Stimulated activated CD4-positive, alpha-beta T cell treated with anti-CD3 and anti-CD28 coated beads, Interleukin-1b, Interleukin-23, amount 100 ng/mL, for 1 hour (primary cell): ENCODE results near the gene HES7.
"Not testable (repeated sequence)": the region's sequence is repeated elsewhere in the genome, so short reads cannot be mapped to it uniquely, and the experiment has no call there.

Experiments
- DNase-seq, 2 donors: peaks; one replicate each; pipeline ENCODE4 v3.0.0-alpha.2; 2020; ENCODE audit warnings: low read depth in 2 of 2

The HES7 gene

GRCh38 chr17:8100763-8101162 is 23.1 kb downstream of the HES7 start:
- DNase-seq: no peak

DNA sequence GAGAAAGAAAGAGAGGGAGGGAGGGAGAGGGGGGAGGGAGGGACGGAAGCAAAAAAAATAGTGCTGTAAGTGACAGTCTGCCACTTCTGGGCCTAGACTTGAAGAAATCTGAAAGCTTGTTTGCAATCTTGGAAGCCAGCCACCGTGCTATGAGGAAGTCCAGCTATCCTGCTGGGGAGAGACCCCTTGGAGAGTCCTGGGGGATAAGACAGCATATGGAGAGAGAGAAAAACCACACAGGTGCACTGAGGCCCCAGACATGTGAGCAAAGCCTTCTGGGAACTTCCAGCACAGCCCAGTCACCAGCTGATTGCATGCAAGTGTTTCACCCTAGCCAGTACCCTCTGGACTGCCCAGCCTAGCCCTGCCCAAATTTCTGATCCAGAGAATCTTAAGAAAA is 23.8 kb downstream of the HES7 start:
- no peak for DNase-seq

DNA sequence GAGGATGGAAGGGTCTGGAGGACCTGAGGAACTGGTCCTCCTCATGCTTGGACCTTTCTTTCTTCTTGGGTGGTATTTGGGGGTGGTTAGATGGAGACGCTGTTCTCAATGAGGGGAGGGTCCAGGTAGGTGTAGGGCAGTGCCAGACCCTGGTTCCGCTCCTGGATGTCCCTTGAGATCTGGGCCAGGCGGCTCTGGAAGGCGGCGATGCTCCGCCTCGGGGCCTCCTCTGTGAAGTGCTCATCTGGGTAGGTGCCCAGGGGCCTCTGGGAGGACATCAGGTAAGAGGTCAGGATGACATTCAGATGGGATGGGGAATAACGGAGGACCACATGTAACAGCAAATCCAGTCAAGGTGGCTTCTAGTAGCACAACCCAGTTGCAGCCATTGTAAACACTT is 27.4 kb downstream of the HES7 start:
- DNase-seq: no peak

DNA sequence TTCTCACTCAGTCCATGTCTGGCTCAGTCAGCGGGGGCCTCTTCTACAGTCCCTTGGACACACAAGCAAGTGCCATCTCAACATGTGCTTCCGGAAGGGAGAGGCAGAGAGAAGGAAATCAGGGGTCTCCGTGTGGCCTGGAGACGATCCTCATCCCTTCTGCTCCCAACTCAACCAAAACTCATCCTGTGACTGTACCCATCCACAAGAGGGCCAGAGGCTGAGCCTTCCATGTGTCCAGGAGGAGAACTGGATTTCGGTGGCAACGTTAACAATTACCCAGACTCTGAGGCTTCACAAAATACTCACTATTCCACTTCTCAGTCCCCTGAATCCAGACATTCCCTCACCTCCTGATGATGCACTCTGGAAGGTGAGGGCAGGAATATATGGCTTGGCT is 28.5 kb downstream of the HES7 start:
- no peak for DNase-seq

DNA sequence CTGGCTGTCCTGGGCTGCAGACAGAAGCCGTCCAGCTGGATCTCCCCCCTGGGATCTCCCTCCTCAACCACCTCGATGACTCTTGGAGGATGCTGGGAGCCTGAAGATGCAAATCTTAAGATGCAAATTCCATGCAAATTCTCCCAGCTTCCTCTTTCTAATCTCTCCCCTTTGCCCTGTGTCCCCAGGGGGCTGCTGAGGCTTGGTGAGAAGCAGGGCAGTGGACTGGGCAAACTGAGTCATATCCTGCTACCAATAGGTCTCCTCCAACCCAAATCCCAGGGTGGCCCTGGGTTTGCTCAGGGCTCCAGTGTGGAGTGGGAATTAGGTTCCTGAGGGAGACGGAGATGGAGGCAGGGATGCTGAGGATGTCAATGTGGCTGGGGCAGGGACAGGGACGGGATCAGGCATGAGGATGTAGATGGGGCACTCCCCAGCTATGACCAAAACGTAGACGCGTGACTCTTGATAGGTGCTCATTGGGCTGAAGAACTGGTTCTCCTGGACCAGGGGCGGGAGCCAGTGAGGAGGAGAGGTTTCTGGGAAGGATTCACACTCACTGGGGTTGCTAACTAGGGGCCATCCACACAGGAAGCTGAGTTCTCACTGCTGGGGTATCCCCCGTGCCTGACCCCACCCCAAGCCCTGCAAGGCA is 32.7 kb downstream of the HES7 start:
- DNase-seq: no peak

- no peak for DNase-seq
Observed at GRCh38 chr17:8089728-8090127, 34.2 kb downstream of the HES7 start.

DNA sequence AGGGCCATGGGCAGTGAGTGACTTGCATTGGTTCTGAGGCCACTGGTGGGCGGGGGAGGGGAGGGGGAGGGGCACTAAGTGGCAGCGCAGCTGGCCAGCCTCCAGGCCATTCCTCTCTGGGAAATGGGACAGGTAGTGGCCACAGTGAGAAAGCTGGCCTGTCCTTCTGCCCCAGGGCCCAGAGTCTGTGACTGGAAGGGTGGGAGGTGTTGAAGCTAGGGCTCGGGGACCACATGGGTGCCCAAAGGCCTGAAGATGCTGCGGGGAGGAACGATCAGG is 36.0 kb downstream of the HES7 start:
- DNase-seq: no peak

- no peak for DNase-seq
Observed at GRCh38 chr17:8087075-8087951, 36.6 kb downstream of the HES7 start, which contains the start of gene ALOX12B. Gene ALOX12B (minus strand): TSS chr17:8087716. CDS start chr17:8087442, 274 bp downstream.

DNA sequence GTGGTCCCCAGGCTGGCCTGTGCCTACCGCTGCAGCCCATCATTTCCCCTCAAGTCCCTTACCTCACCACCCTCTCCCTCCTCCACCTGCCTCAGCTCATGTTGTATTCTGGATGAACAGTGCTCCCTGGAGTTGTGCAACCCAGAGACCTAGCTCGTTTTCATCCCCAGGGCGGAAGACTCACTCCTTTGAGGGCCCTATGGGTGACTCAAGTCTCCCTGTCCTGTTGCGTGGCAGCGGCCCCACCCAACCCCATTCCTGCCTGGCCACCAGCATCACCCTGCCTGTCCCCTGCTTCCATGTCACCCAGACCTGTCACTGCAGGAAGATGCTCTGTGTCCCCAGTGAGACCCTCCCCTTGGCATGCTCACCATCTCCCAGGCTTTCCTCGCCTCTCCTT is 39.7 kb downstream of the HES7 start:
- DNase-seq: no peak

GRCh38 chr17:8082292-8082691 is 41.6 kb downstream of the HES7 start:
- no peak for DNase-seq

DNA sequence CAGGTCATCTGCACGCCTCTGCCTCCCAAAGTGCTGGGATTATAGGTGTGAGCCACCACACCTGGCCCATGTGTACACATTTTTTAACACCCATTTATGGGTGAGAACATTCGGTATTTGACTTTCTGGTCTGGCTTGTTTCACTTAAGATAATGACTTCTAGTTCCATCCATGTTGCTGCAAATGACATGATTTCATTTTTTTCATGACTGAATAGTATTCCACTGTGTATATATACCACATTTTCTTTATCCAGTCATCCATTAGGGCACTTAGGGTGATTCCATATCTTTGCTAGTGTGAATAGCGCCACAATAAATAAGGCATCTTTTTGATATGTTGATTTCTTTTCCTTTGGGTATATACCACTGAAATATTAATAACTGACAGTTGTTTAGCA is 42.0 kb downstream of the HES7 start:
- no peak for DNase-seq

GRCh38 chr17:8080799-8081219 is 43.1 kb downstream of the HES7 start:
- no peak for DNase-seq

- no peak for DNase-seq
Observed at GRCh38 chr17:8080208-8080798, 43.6 kb downstream of the HES7 start.

- DNase-seq: peak; percentile 52 to 66
Observed at GRCh38 chr17:8079291-8080207, 44.4 kb downstream of the HES7 start.

GRCh38 chr17:8077939-8078338 is 46.0 kb downstream of the HES7 start:
- not testable (repeated sequence) for DNase-seq

- DNase-seq: no peak
Observed at GRCh38 chr17:8076502-8077266, 47.2 kb downstream of the HES7 start.

- DNase-seq: no peak
Observed at GRCh38 chr17:8075574-8076342, 48.1 kb downstream of the HES7 start.

DNA sequence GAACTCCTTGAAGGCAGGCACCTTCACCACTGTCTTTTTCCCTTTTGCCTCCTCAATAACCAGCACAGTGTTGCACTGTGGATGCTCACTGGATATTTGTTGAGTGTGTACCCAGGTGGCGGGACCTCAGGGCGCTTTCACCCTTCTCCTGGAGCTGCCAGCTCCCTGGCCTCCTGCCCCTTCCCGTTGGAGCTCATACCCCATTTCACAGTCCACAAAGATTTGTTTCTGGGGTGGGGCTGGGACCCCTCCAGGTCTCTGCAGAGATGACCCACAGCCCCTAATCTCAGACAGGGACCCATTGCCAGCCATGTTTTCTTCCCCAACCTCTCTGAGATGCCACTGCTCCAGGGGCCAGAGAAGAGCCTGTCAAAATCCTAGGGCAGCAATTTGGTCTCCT is 48.8 kb downstream of the HES7 start:
- DNase-seq: no peak

GRCh38 chr17:8074554-8074953 is 49.4 kb downstream of the HES7 start:
- no peak for DNase-seq
